Body of pancreas (tissue), 2 donors: ENCODE results near the gene OR2M2. TPM values are rescaled to one million over a fixed set of nuclear protein-coding genes. Genes with fewer than 3 reads are reported as not detected.

Source experiments
- total RNA-seq, 2 donors: library from RNA; depleted of rRNA; stranded (reverse); fragments of >200 nt; gene quantifications; one replicate each; pipeline ENCODE4 v1.1.0, GENCODE V29; 2016

Gene OR2M2
- total RNA-seq, 2 donors from 2014 or later = not detected

Other genes with a start within 250 kb of the OR2M2 start
- not detected for gene OR2AJ1, start 249.9 kb upstream of the OR2M2 start, total RNA-seq
- gene OR2L8, start 226.0 kb upstream of the OR2M2 start, total RNA-seq = not detected
- gene OR2AK2, start 209.6 kb upstream of the OR2M2 start, total RNA-seq = not detected
- not detected for gene OR2L5, start 161.2 kb upstream of the OR2M2 start, total RNA-seq
- gene OR2L2, start 144.8 kb upstream of the OR2M2 start, total RNA-seq = not detected
- gene OR2L3, start 128.0 kb upstream of the OR2M2 start, total RNA-seq = not detected
- gene OR2L13, start 79.6 kb upstream of the OR2M2 start, total RNA-seq = not detected
- gene OR2M5, start 29.7 kb upstream of the OR2M2 start, total RNA-seq = not detected
- gene OR2M3, start 22.4 kb downstream of the OR2M2 start, total RNA-seq = not detected
- gene OR2M4, start 56.6 kb downstream of the OR2M2 start, total RNA-seq = not detected
- gene OR2T33, start 103.2 kb downstream of the OR2M2 start, total RNA-seq = not detected
- not detected for gene OR2T12, start 128.6 kb downstream of the OR2M2 start, total RNA-seq
- not detected for gene OR2M7, start 149.7 kb downstream of the OR2M2 start, total RNA-seq
- gene OR14C36, start 174.0 kb downstream of the OR2M2 start, total RNA-seq = not detected
- gene OR2T4, start 186.8 kb downstream of the OR2M2 start, total RNA-seq = not detected
- gene OR2T6, start 200.9 kb downstream of the OR2M2 start, total RNA-seq = not detected
- not detected for gene OR2T1, start 228.2 kb downstream of the OR2M2 start, total RNA-seq